OCI-LY7 (cell line): ENCODE data around the gene IL13RA1.

ENCODE experiments used
- CTCF ChIP-seq: fragments of 200-600 bp; sonication (generic); conservative IDR thresholded peaks from 2 replicates; pipeline ENCODE4 v1.5.1; 2014; ENCODE audit warnings: mild to moderate bottlenecking, antibody characterized with exemption, low read length, moderate library complexity, mixed read lengths
- EZH2phosphoT487 ChIP-seq: fragments of 200-600 bp; sonication (generic); IDR thresholded peaks from 2 replicates; pipeline ENCODE4 v1.6.1; 2018; ENCODE audit warnings: low read depth, borderline replicate concordance, mild to moderate bottlenecking, mixed run types, antibody characterized with exemption, low read length, moderate library complexity, mixed read lengths

GRCh38 chrX:118773782-118774181 is 46.4 kb downstream of the IL13RA1 start:
- no peak for TF ChIP-seq CTCF
- no peak for TF ChIP-seq EZH2phosphoT487
